Sigmoid colon (tissue), 4 donors: ENCODE results near the gene S100A7A.

ENCODE experiments used
- POLR2AphosphoS5 ChIP-seq, 4 donors: sonication (generic); formaldehyde crosslinking; IDR thresholded peaks; one replicate each; pipeline ENCODE4 v1.6.1; 2017; ENCODE audit warnings: antibody characterized with exemption in 4 of 4
- TF ChIP-seq, protein P1 (sequence below), 4 experiments: fragments of 450-650 bp in 3 of 4; fragments of 200-600 bp in 1 of 4; IDR thresholded peaks; one replicate each; pipeline ENCODE4 v1.5.1; 2016 to 2019; ENCODE audit warnings: antibody characterized with exemption in 4 of 4, mild to moderate bottlenecking in 3 of 4, moderate library complexity in 2 of 4

DNA sequence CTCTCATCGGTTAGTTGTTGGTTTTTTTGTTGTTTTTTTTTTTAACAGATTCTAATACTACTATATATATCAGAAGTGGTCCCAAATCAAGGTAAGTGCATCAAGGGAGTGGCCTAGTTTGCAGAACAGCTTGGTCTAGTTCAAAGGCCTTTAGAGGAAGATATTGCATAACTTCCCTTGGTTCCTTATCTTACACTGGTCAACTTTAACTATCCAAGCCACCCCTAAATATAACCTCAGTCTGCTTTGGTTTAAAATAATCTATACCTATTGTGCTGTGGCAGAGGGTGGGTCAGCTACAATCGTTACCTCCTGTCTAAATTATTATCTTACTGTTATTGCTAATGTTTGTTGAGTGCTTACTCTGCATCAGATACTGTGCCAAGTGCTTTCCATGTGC, 47.8 kb upstream of the S100A7A start:
- TF ChIP-seq, protein P1, sequence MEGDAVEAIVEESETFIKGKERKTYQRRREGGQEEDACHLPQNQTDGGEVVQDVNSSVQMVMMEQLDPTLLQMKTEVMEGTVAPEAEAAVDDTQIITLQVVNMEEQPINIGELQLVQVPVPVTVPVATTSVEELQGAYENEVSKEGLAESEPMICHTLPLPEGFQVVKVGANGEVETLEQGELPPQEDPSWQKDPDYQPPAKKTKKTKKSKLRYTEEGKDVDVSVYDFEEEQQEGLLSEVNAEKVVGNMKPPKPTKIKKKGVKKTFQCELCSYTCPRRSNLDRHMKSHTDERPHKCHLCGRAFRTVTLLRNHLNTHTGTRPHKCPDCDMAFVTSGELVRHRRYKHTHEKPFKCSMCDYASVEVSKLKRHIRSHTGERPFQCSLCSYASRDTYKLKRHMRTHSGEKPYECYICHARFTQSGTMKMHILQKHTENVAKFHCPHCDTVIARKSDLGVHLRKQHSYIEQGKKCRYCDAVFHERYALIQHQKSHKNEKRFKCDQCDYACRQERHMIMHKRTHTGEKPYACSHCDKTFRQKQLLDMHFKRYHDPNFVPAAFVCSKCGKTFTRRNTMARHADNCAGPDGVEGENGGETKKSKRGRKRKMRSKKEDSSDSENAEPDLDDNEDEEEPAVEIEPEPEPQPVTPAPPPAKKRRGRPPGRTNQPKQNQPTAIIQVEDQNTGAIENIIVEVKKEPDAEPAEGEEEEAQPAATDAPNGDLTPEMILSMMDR (IDR thresholded peaks at IDR 0.05), result no peak
- TF ChIP-seq POLR2AphosphoS5 (IDR thresholded peaks at IDR 0.05), result no peak
